ENCODE measurements around the gene TNNC2.

Gene TNNC2

DNA sequence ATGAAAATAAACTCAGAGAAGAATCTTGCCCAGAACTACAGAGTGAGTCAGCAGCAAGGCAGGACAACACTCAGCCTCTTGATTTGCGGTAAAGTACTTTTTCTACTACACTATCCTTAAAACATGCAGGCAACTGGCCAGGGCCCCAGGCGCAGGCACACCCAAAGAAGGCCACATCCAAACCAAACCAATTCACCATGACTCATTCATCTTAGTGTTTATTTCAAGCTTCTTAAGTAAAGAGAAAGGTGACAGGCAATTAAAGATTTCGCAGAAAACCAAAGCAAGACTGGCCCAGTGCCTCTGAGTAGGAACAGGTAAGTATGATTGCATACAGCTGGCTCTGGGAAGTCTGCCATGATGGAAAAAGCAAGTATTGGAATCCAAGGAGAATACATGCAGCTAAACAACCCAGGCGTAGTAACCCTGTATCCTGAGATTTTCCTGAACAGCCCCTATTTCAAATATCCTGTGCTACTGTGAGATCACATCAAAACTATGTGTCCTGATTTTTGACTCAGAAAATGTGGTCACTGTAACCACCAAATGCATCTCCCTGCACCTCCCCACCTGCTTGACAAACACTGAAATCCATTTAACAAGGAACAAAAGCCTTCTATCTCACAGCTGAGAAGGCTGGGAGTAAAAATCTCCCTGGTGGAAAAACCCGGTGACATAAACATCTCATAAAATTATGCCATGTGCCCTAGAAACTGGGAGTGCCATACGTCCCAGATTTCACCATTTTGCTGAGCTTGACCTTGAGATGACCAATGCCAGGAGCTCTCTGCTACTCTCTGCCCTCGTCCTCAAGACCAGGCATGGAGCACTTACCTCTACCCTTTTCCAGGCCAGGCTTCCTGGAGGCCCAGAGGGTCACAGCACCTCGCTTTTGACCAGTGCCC is 47.8 kb downstream of the TNNC2 start:
- DNase-seq: no peak

DNA sequence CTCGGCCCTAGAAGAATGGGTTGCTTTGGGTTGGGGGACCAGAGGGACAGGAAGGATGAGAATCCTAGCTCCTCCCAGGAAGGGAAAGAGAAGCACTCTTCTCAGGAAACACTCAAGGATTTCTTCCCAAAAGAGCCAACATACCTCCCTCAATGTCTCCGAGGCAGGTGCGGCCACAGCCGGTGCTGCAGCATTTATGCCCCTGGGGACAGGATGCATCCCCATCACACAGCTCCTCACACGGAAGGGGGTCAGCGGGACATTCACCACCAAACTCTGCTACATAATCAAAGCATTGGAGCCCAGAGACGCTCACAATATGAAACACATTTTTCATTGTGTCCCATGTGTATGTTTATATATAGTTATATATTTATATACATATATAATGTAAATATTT is 50.2 kb downstream of the TNNC2 start:
- DNase-seq: no peak

DNA sequence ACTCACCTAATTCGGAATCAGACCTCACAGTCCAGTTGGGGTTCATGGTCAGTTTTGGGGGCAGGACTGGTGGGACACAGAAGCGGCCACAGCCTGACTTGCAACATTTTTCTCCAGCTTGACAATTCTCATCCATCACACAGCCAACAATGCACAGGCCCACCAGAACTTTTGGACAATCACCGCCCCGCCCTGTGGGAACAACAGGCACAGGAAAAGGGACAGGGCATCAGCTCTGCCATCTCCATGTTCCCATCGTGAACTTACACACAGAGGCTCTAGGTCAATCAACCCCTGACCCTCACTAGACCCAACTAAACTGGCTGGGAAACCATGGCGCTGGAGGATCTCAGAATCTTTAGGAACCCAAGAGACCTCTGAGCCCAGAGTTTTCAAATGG is 51.7 kb downstream of the TNNC2 start:
- DNase-seq: no peak

DNA sequence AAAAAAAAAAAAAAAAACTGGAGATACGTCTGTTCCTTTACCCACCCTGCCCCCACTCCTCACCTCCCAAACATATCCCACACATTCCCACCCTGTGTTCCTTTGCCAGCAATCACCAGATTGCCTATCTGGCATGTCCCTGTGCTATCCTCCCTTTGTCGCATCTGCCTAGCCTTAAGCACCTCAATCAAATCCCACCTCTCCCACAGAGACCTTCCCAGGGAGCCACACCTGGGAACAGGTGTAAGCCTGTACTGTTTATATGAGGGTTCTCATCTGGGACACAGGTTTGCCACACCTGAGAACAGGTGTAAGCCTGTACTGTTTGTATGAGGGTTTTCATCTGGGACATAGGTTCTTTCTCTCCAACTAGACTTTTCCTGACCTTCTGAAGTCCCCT is 52.2 kb downstream of the TNNC2 start:
- DNase-seq: no peak

Data from effector CD4-positive, alpha-beta T cell (primary cell).